Measurements from ENCODE around the gene ATP6V1F.

Gene ATP6V1F

DNA sequence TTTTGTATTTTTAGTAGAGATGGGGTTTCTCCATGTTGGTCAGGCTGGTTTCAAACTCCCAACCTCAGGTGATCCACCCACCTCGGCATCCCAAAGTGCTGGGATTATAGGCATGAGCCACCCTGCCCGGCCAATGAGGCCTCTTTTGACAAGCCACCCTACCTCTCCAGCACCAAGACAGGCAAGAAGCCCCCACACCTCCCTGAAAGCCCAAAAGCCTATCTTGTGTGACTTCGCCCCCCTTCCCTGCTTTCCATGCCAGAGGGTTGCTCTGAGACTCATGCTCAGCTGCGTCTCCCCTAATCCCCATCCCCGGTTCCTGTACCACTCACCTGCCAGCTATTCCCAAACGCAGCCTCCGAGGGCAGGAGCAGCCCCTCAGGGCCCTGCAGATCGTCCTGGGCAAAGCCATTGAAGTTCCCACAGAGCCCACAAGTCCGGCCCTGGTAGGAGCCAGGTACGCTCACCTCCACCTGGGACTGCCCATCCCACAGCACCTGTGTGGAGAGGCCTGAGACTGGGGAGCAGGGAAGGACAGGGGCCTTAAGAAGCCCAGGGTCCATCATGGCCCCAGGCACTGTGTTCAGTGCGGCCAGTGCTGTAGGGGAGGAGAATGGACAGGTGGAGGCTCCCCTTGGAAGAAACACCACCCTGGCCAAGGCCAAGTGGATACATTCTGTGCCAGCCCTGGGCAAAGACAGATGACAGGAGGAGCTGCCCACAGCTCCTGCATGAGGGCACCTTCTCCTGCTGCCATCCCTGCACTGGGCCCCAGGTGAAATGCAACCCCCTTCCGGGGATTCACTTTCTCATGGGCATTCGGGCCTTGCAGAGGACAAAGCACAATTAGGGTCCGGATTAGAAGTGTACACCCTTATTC, 15.8 kb downstream of the ATP6V1F start:
- ATAC-seq (ENCODE audit: low read depth) (no peak), DNase-seq (ENCODE audit: low spot score) (no peak)
- Histone ChIP-seq H3K9me3 (ENCODE audit: severe bottlenecking) (no peaks in the 10 kb centered on the region), H3K27me3 (ENCODE audit: insufficient read depth, poor library complexity, severe bottlenecking) (no peaks in the 10 kb centered on the region), H3K4me1 (ENCODE audit: insufficient read depth, poor library complexity, severe bottlenecking) (peaks cover 4% of the 10 kb centered on the region), H3K36me3 (ENCODE audit: low read depth) (no peaks in the 10 kb centered on the region), H3K4me3 (ENCODE audit: severe bottlenecking) (no peak overlapping the region), H3K27ac (ENCODE audit: poor library complexity, severe bottlenecking) (no peak overlapping the region)
- TF ChIP-seq CTCF (IDR thresholded peaks at IDR 0.05; ENCODE audit: poor library complexity, severe bottlenecking): no peak

GRCh38 chr7:128879461-128879938, 16.8 kb downstream of the ATP6V1F start:
- Histone ChIP-seq H3K9me3 (ENCODE audit: severe bottlenecking) (no peaks in the 10 kb centered on the region), H3K36me3 (ENCODE audit: low read depth) (no peaks in the 10 kb centered on the region), H3K27ac (ENCODE audit: poor library complexity, severe bottlenecking) (no peak overlapping the region), H3K4me3 (ENCODE audit: severe bottlenecking) (no peak overlapping the region), H3K4me1 (ENCODE audit: insufficient read depth, poor library complexity, severe bottlenecking) (peaks cover 3% of the 10 kb centered on the region), H3K27me3 (ENCODE audit: insufficient read depth, poor library complexity, severe bottlenecking) (no peaks in the 10 kb centered on the region)
- TF ChIP-seq CTCF (IDR thresholded peaks at IDR 0.05; ENCODE audit: poor library complexity, severe bottlenecking): no peak
- ATAC-seq (ENCODE audit: low read depth): no peak
- peak; percentile 66 for DNase-seq (ENCODE audit: low spot score)

DNA sequence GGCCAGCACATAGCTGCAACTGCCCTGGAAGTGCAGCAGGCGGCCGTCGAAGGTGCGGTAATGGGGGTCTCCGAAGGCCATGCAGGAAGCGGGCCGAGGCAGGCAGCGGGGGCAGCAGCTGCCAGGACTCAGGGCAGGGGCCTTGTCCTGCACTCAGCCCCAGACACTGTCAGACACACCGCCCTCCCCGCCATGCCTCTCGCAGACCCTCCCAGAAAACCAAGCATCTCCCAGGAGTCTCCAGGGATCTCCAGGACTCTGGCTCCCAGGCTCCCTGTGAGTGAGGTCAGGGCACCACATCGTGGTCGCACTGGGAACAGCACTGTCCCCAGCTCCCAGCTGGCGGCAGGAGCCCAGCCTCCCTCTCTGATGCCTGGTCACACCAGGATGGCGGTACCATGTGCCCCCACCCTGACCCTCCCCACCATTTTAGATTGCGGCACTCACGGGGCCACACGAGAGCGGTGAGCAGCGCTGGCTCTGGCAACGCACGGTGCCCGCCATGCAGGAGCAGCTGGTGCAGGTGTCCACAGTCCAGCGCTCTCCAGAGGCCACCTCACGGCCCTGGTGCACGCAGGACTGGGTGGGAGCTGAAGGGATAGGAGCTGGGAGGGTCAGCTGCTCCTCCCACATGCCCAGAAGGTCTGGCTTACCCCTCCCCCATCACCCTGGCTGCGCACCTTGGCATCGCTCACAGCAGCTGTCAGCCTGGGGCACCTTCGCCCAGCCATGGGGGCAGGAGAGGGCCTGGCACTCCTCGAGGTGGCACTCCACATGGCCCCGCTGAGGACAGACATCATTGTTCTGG, 17.5 kb downstream of the ATP6V1F start:
- Histone ChIP-seq H3K36me3 (ENCODE audit: low read depth) (no peaks in the 10 kb centered on the region), H3K27ac (ENCODE audit: poor library complexity, severe bottlenecking) (no peak overlapping the region), H3K27me3 (ENCODE audit: insufficient read depth, poor library complexity, severe bottlenecking) (no peaks in the 10 kb centered on the region), H3K4me1 (ENCODE audit: insufficient read depth, poor library complexity, severe bottlenecking) (no peaks in the 10 kb centered on the region), H3K9me3 (ENCODE audit: severe bottlenecking) (no peaks in the 10 kb centered on the region), H3K4me3 (ENCODE audit: severe bottlenecking) (no peak overlapping the region)
- ATAC-seq (ENCODE audit: low read depth): peak; percentile 79
- TF ChIP-seq CTCF (IDR thresholded peaks at IDR 0.05; ENCODE audit: poor library complexity, severe bottlenecking): peak; percentile 76
- peak; percentile 70 for DNase-seq (ENCODE audit: low spot score)

- Histone ChIP-seq H3K36me3 (ENCODE audit: low read depth) (no peaks in the 10 kb centered on the region), H3K4me3 (ENCODE audit: severe bottlenecking) (no peak overlapping the region), H3K27ac (ENCODE audit: poor library complexity, severe bottlenecking) (no peak overlapping the region), H3K4me1 (ENCODE audit: insufficient read depth, poor library complexity, severe bottlenecking) (no peaks in the 10 kb centered on the region), H3K9me3 (ENCODE audit: severe bottlenecking) (no peaks in the 10 kb centered on the region), H3K27me3 (ENCODE audit: insufficient read depth, poor library complexity, severe bottlenecking) (no peaks in the 10 kb centered on the region)
- DNase-seq (ENCODE audit: low spot score): peak; percentile 42
- no peak for TF ChIP-seq CTCF (IDR thresholded peaks at IDR 0.05; ENCODE audit: poor library complexity, severe bottlenecking)
- ATAC-seq (ENCODE audit: low read depth): no peak
Measured at GRCh38 chr7:128880791-128881457, 18.3 kb downstream of the ATP6V1F start.
